HG03457 (cell line): ENCODE data around the gene VIPAS39.
A peak's percentile ranks its signal among the peaks of the same experiment; 100 is the strongest.

Experiments used
- ATAC-seq: cut with Tn5 transposase; IDR thresholded peaks from one replicate; pipeline ENCODE4 v1.9.1; 2021; ENCODE audit warnings: moderate number of reproducible peaks; ENCODE audit not compliant: unreplicated experiment

The VIPAS39 gene

DNA sequence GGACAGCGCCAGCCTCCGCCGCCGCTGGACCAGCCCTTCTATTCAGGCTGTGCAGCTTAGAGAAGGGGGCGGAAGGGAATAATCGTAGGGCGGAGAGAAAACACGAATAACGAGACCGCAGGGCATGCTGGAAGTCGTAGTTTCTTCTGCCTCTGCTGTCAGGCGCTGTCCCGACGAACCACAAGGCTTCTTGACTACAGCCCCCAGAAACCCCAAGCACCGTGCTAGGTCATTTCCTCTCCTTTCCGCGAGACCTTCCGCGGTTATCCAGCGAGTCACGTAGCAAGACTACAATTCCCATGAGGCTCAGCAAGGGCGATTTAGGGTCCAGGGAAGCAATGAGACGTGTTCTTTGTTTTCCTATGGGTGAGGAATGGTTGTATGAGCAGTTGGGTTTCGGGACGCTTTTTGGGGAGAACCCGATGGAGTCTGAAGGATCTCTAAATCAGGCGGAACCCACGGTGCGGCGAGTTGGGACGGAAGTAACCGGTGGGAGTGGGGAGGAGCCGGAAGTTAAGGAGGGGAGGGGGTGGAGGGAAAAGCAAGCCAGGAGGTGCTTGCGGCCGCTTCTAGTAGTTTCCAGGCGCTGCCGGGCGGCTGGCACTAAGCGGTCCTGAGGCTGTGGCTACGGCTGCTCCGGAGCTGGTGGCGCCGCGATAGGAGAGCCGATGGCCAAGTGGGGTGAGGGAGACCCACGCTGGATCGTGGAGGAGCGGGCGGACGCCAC, at the start of gene VIPAS39, which contains the start of gene AHSA1:
TSS of gene VIPAS39 (minus strand) at position 80 of the 727 bp plus-strand sequence. CDS start 3,499 bp downstream, outside the sequence.
TSS of gene AHSA1 (plus strand) at position 572 of the 727 bp plus-strand sequence. CDS start at position 669, 97 bp downstream.
- peak; percentile 87 for ATAC-seq

DNA sequence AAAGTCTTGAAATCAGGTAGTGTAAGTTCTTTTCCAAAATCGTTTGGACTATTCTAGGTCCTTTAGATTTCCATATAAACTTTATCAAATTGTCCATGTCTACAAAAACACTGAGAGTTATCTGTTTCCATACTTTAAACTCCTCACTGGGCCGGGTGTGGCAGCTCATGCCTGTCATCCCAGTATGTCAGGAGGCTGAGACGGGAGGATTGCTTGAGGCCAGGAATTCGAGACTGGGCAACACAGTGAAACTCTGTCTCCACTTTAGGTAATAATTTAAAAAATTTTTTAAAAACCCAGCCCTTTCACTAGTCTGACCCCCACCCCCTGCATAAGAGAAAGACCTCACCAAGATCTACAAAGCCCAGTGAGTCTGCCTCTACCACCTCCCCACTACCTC, 47.6 kb upstream of the VIPAS39 start:
- no peak for ATAC-seq

DNA sequence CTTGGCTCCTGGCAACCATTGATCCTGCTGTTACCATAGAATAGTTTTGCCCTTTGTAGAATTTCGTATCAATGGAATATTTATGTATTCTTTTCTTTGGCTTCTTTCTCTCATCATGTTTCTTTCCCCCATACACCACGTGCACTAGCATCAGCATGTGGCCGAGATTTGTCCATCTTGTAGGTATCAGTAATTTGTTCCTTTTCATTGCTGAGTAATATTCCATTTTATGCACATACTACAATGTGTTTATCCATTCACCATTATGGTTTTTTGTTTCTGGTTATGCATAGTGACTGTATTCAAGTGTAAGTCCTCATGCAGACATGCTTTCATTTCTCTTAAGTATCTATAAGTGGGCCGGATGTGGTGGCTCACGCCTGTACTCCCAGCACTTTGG, 45.7 kb upstream of the VIPAS39 start:
- ATAC-seq = no peak

DNA sequence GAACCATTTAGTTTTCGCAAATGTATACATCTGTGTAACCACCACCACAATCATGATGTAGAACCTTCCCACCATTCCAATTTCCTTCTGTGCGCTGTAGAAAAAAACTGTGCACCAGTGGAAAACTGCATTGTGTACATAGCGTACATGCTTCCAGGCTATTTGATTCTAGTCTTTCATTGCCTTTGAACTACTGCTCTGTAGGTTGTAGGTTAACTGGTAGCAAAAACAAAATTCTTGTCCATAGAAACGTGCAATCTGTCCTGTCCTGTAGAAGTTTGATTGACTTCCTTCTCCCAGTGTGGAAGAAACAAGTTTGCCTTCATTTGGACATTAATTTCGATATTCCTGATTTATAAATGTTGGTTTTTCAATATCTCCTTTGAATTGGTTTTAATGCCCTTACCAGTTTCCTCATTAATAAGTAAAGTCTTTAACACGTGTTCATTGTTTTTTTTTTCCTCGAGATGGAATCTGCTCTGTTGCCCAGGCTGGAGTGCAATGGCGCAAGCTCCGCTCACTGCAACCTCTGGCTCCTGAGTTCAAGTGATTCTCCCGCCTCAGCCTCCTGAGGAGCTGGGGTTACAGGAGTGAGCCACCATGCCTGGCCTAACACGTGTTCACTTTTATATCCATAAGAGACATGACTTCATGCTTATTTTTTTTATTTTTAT, 44.8 kb upstream of the VIPAS39 start:
- no peak for ATAC-seq

DNA sequence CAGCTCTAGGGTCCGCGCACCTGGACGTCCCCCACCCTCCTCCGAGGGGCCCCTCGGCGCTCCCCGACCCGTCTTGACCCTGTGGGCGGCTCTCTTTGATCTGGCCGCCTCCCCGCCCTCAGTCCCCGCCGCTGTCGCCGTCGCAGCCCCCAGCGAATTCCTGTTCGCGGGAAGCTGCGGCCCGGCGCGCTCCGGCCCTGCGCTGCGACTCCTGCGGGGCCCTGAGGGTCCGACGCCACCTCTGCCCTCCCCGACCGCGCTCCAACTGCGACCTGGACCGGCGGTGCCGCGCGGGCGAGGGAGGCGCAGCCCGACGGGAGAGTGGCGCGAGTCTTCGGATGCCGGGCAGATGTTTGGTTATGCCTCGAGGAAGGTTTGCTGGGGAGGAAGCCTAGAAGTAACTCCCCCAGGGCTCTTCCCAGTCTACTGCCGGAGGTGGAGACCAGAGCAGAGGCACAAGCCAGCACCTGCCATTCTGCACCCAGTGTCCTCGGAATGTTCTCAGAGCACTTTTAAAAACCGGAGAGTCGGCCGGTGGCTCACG, 41.7 kb upstream of the VIPAS39 start:
- ATAC-seq = no peak

DNA sequence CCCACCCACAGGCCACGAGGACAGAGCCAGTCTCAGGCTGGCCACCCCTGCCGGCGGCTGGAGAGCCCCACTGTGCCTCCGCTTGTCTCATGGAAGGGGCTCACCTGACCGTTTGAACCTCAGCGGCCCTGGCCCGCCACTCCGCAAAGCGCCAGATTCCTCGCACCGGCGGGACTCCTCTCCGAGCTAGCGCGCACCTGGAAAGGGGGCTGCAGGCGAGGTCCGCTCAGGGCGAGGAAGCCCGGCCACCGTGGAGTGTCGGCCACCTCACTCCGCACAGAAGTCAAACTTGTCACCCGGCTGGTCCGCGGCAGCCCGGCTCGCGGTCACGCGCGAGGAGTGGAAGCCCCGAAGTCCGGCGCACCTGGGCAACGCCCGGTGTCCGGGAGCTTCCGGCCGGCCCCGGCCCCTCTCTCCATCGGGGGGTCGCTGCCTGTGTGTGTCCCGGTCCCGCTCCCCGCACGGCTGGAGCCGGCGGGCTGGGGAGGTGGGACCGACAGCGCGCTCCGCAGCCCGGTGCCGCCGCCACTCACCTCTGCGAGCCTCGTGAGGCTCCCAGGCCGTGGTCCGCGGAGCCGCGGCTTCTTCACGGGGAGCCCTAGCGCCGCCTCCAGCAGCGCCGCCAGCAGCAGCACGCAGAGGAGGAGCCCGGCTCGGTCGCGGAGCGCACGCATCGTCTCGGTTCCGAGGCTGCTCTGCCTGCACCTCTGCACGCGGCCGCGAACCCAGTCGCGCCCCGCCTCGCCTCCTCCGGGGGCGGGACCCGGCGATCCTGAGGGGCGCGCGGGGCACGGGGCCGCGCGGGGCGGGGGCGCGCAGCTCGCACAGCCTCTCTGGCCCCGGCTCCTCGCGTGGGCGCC, 40.9 kb upstream of the VIPAS39 start, which contains the start of gene ISM2:
TSS of gene ISM2 (minus strand) at position 697 of the 860 bp plus-strand sequence. CDS start at position 674, 23 bp downstream.
- no peak for ATAC-seq

DNA sequence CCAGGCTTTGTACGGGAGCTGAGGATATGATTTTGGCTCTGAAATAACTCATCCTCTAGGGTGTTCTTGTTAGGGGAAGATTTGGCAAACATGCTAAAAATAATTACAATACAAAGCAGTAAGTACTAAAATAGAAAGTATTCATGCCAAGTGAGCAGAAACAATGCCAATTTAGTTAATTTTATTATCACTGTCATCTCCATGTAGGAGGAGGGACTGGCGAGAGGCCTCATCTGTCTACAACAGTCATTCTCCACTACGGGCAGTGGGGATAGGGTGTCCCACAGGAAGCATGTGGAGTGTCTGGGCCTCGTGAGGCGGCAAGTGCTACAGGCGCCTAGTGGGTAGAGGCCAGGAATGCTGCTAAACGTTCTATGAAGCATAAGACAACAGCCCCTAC, 37.9 kb upstream of the VIPAS39 start:
- no peak for ATAC-seq

DNA sequence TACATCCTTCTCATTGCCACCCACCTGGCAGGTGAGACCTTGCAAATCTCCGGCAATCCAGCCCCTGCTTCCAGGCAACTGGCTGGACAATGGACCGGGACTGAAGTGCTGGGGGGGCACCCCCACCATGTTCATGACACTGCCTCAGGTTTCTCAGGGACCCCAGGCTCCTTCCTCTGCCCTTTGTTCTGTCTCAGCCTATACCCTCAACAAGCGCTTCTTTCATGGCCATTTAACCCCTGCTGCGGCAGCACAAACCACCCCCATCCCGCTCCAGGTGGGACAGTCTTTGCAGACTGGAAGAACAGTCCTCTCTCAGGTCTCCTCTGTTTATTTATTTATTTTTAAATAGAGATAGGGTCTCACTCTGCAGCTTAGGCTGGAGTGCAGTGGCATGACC, 33.7 kb upstream of the VIPAS39 start:
- ATAC-seq = no peak

DNA sequence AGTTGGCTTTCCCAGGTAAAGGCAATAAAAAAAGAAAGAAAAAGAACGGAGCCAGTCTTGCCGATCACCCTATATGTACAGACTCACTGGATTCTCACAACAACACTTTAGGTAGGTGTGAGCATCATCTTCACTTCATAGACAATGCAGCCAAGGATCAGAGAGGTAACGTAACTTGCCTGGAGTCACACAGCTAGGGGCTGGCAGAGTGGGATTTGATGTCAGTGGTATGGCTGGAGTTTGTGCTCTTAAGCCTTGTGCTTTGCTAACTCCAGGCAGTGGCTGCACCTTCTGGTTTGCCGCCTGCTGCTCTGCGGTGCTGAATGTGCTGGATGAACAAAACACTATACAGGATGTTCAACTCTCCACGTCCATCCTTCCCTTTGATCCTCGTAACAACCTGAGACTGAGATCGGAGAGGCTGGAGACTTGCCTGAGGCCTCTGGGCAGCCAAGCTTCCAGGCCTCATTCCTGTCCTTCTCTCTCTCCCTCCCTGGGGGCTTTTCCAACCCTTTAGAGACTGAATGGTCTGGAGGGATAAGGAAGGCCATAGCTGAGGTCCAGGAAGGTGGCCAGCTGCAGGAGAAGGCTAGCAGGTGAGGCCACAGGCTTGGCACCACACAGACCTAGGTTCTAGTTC, 33.1 kb upstream of the VIPAS39 start:
- no peak for ATAC-seq

DNA sequence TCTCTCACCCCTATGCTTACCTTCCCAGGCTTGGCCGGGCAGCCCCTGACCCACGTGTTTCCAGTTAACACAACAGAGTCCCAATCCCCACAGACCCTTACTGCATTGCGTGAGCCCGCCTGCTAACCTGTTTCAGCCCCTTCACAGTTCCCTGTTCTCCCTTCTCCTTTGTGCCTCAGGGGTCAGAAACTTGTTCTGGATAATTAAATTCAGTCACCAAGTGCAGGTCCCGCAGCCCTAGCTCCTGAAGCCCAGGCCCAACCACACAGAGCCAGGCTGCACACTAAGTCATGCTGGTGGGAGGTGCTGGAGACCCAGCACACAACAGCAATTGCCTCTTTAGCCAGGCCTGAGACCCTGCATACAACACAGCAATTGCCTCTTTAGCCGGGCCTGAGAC, 31.6 kb upstream of the VIPAS39 start:
- no peak for ATAC-seq

DNA sequence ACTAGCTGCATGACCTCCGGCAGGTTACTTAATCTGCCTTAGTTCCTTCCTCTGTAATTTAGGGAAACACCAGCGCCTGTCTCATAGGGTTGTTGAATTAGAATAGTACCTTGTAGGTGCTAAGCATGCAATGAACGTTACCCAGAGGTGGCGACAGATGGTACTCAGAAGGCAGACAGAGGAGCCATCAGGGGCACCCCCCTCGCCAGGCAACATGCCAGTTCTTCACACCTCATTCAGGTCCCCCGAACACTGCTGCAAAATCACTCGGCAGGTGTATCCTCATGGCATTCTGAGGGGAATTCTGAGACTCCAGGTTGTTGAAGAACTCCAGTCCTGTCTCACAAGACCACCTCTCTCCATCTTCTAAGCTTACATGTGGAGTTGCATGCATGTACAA, 31.2 kb upstream of the VIPAS39 start:
- ATAC-seq = no peak

DNA sequence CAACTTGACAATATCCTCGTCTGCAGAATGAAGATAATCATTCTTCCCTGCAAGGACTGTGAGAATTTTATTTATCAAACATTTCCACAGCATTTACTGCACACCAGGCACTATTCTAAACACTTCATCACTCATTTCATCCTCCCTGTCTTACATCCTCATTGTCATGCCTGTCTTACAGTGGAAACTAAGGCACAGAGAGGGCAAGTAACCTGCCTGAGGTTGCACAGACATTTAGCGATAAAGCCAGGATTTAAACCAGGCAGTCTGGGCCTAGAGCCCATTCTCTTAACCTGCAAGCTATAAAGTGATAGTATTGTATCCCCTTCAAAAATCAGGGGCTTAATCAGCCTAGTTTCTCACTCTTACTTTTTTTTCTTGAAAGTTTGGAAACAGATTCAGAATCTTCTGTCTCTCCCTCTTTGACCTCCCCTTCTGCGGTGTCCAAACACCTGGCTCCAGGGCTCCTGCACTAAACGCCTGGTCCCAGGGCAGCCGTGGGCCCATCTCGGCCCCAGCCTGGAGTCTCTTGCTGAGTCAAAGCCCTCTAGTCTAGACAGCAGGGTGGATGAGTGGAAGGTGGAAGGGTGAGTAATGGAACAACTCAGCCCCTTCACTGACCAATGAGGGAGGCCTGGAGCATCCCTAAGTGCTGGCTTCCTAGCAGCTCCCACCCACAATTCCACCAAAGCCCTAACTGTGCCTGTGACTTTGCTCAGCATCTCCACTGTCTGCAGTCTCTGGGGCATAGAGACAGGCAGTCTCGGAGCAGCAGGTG, 28.7 kb upstream of the VIPAS39 start:
- ATAC-seq = no peak

DNA sequence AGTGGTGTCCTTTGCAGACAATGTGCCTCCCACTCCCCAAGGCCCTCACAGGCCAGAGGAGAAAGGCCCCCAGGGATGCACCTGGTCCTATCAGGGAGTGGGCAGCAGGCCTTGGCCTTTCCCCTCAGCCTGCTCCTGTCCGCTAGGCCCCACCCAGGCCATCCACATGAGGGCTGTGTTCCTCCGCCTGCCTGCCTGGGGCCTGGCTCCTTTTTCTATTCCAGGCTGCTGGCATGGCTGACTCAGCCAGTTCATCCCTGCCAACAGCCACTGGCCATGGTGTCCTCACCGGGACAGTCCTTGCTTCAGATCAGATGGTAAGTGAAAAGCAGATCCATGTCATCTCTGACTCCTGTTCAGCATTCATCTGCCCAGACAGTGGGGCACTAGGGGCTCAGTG, 27.9 kb upstream of the VIPAS39 start:
- no peak for ATAC-seq

DNA sequence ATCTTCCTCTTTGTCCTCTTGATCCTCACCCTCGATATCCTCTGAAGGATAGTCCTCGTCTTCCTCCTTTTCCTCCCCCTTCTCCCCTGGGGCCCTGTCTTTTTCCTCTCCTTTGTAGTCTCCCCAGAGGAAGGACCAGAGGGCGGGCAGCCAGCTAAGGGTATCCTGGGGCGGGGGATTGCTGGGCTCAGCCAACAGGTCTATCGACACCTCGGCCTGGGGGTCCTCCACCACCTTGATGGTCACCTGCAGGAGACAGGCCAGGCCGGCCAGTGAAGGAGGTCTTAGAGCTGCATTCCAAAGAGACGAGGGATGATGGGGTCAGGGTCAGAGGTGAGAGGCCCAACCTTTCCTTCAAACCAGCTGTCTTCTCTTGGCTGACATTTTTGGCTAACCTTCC, 25.0 kb upstream of the VIPAS39 start:
- ATAC-seq = no peak

DNA sequence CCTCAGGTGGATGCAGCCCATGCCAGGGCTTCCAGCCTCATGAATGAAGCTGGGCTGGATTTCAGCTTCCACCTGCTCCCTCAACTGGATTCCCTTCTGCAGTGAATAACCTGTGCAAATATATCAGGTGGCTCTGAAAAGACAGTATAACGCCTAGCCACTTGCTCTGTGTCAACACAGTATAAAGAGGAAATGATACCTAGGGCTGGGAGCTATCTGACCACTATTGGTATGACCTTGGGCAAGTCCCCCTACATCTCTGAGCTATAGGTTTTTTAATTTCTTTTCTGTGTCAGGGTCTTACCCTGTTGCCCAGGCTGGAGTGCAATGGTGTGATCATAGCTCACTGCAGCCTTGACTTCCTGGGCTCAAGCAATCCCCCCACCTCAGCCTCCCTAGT, 21.4 kb upstream of the VIPAS39 start:
- ATAC-seq = peak; percentile 87

DNA sequence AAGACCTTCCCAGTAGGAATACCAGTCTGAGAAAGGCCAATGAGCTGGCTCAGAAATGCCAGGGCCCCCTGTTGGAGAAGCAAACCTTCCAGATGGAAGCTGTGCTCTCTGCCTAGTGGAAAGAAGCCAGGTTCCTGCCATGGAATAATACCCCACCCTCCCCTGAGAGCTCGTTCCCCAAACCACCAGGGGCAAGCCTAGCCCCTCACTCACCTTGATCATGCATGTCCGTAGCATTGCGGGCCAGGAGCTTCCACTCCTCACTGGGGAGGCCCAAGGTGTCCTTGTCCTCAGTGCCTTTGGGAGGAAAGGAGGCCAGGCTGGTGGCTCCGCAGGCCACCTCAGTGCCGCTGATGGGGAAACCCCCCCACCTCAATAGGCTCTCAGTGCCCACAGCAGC, 20.6 kb upstream of the VIPAS39 start:
- ATAC-seq = no peak

DNA sequence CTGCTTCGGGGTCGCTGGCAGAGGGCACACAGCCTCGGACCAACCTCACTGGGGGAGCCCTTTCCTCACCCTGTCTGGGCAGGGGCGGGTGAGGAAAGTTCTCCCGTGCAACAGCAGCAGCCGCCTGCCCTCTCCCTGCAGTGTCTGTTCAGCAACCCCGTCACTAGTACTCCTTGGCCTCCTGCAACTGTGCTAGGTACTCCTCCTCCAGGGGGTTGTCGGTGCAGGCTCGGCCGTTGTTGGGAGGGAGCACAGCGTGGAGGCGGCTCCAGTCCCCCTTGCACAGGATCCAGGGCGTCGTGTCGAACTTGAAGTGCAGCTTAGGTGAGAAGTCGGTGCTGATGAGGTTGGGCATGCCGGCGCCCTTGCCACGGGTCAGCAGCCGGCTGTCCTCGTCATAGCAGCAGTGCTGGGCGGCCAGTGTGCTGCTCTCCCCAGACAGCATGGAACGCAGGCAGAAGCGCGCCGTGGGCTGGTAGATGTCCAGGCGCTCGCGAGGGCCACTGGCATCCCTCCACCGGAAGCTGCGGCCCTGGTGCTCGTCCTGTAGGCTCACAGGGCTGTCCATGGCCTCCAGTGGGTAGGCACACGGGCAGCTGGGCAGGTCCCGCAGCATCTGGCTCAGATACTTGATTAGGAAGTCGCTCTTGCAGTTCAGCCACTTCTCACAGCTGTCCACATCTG, 18.2 kb upstream of the VIPAS39 start:
- no peak for ATAC-seq

DNA sequence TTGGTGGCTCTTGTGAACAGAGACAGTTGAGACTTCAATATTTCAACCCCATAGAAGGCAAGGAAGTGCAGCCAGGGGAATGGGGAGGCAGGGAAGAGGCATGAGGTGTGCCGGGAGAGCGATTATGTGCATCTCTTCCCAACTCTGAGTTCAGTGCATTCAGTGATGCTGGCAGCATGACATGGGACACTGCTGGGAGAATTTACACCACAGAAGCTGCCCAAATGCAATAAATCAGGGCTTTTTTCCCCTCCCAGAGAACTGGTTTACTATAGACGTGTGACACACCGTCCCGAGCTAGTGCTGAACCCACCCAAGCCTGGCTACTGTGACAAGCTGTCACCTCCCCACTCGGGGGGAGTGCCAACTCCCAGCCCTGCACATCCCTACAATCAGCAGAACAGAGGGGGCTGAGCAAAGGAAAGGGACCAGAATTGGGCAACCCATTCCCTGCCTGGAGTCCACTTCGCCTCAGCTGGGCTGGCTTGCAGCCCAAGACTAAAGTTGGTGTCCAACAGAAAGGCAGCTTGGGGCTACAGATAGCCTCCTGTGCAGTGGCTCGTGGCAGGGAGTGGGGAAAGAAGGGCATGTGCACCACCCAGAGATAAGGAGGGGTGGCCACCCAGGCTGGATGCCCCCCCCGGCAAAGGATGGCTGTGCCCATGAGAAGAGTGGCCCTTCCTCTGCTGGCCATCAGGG, 17.2 kb upstream of the VIPAS39 start:
- no peak for ATAC-seq

DNA sequence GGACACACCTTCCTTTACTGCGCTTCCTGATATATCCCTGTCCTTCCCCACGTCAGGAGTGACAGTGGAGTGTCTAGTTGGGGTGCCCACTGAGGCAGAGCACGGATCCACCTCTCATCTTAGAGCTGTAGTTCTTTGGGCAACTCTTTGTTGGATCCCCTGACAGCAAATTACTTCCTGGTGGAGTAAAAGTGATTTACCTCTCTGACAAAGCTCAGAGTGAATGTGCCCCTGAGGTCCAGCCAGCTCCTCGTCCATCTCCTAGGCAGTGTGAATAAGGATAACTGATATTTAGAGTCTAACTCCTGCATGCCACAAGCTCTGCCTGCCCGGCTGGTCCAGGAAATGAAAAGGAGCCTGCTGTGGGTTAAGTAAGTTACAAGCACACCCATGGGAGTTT, 16.5 kb upstream of the VIPAS39 start:
- ATAC-seq = no peak
